ENCODE measurements around the gene NR5A2. TPM values are rescaled to one million over a fixed set of nuclear protein-coding genes. Genes with fewer than 3 reads are reported as not detected.

The NR5A2 gene
- total RNA-seq, 1 experiment from 2014 or later: 2.1 TPM

DNA sequence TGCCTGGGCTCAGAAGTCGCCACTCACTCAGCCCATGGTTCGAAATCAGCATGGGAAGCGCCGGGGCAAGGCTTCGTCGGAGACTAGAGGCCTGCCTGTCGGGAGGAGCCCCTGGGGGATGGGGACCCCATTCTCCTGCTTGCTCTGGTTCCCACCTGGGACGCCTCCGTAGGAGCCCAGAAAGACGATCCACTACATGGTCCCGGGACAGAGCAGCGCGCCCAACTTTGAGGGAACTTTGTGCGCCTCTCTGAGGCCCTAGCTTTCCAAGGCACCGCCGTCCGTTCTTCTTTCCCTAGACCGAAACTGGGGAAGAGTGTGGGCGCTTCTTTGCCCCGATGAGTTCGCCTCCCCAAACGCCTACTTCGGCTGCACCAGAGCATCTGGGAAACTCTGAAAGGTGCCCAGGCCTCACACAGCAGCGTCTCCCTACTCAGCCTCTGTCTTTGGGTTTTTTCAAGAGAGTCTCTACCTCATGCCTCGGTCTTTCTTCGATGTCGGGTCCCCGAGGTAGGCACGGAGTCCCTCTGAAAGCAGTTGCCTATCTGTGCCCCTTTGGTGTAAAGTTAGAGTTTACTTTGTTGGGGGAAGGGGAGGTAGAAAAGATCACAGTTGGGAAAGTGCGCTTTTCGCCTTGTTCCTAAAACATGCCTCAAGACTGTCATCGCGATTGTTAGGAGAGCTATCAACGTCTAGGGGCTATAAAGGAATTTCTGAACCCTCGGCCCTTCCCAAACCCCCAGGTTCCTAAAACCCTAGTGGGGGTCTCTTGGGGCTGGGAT is 14.0 kb downstream of the NR5A2 start:
- H3K4me2 ChIP-seq: no peak overlapping the region
- intact Hi-C loops (cut with micrococcal nuclease; ENCODE audit: unreplicated experiment): no loop called here
- H3K9me3 ChIP-seq (ENCODE audit: insufficient read depth, low read depth): no peaks in the 10 kb centered on the region
- no peaks in the 10 kb centered on the region for H3K27me3 ChIP-seq (ENCODE audit: insufficient read depth, low read depth)
- H3K79me2 ChIP-seq (ENCODE audit: low read depth): peaks cover 3% of the 10 kb centered on the region; the same call in 1 of the 2 replicates
- H3K4me3 ChIP-seq: no peak overlapping the region
- ChIA-PET POLR2A (ENCODE audit: unreplicated experiment) (no interaction called here), CTCF (no interaction called here)
- no peaks in the 10 kb centered on the region for H3F3A ChIP-seq (ENCODE audit: insufficient read depth, low read depth)
- no peaks in the 10 kb centered on the region for H3K9me2 ChIP-seq (ENCODE audit: insufficient read depth)
- no peak overlapping the region for H2AFZ ChIP-seq
- DNase-seq: no peak
- TF ChIP-seq EZH2 (IDR thresholded peaks at IDR 0.05; ENCODE audit: low read depth): no peak
- TF ChIP-seq, protein P1, sequence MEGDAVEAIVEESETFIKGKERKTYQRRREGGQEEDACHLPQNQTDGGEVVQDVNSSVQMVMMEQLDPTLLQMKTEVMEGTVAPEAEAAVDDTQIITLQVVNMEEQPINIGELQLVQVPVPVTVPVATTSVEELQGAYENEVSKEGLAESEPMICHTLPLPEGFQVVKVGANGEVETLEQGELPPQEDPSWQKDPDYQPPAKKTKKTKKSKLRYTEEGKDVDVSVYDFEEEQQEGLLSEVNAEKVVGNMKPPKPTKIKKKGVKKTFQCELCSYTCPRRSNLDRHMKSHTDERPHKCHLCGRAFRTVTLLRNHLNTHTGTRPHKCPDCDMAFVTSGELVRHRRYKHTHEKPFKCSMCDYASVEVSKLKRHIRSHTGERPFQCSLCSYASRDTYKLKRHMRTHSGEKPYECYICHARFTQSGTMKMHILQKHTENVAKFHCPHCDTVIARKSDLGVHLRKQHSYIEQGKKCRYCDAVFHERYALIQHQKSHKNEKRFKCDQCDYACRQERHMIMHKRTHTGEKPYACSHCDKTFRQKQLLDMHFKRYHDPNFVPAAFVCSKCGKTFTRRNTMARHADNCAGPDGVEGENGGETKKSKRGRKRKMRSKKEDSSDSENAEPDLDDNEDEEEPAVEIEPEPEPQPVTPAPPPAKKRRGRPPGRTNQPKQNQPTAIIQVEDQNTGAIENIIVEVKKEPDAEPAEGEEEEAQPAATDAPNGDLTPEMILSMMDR (conservative IDR thresholded peaks at IDR 0.05): no peak
- no TSS peak for BruUV-seq (replicated peaks)
- no peak overlapping the region for H3K27ac ChIP-seq
- no peaks in the 10 kb centered on the region for H4K20me1 ChIP-seq (ENCODE audit: insufficient read depth)
- H3K36me3 ChIP-seq (ENCODE audit: low read depth): no peaks in the 10 kb centered on the region
- peaks cover 8% of the 10 kb centered on the region for H3K4me1 ChIP-seq (replicated peaks; ENCODE audit: insufficient read depth)

DNA sequence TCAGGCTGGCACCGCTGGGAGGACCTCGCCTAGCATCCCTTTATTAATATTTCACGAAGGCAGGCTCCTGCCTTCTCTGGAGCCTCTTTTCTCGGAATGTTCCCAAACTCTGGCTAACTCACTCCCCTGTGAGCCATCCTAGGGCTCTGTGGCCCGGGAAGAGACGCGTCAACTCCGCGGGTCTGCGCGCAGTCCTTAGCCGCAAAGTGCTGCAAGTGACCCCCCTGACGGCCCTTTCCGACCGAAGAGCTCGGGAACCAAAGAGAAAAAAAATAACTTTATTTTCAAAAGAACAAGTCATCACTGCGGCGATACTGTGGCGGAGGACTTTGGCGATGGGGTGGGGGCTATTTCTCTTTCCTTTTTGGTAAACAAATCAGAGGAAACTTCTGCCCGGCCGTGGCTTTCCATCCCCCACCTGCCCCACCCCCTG is 14.6 kb downstream of the NR5A2 start:
- POLR2A ChIA-PET (ENCODE audit: unreplicated experiment): no interaction called here
- Histone ChIP-seq H3K9me2 (ENCODE audit: insufficient read depth) (no peaks in the 10 kb centered on the region), H3K27me3 (ENCODE audit: insufficient read depth, low read depth) (no peaks in the 10 kb centered on the region), H3K4me3 (no peak overlapping the region), H4K20me1 (ENCODE audit: insufficient read depth) (no peaks in the 10 kb centered on the region), H3K9me3 (ENCODE audit: insufficient read depth, low read depth) (no peaks in the 10 kb centered on the region), H3K79me2 (ENCODE audit: low read depth) (peaks cover 3% of the 10 kb centered on the region; the same call in 1 of the 2 replicates), H3K4me1 (replicated peaks; ENCODE audit: insufficient read depth) (peaks cover 8% of the 10 kb centered on the region), H3K27ac (no peak overlapping the region), H3F3A (ENCODE audit: insufficient read depth, low read depth) (no peaks in the 10 kb centered on the region), H3K4me2 (no peak overlapping the region), H3K36me3 (ENCODE audit: low read depth) (no peaks in the 10 kb centered on the region), H2AFZ (no peak overlapping the region)
- DNase-seq: no peak
- intact Hi-C loops (cut with micrococcal nuclease; ENCODE audit: unreplicated experiment): no loop called here
- no peak for TF ChIP-seq EZH2 (IDR thresholded peaks at IDR 0.05; ENCODE audit: low read depth)
- TF ChIP-seq, protein P1 (conservative IDR thresholded peaks at IDR 0.05): no peak
- CTCF ChIA-PET: no interaction called here
- BruUV-seq (replicated peaks): no TSS peak

DNA sequence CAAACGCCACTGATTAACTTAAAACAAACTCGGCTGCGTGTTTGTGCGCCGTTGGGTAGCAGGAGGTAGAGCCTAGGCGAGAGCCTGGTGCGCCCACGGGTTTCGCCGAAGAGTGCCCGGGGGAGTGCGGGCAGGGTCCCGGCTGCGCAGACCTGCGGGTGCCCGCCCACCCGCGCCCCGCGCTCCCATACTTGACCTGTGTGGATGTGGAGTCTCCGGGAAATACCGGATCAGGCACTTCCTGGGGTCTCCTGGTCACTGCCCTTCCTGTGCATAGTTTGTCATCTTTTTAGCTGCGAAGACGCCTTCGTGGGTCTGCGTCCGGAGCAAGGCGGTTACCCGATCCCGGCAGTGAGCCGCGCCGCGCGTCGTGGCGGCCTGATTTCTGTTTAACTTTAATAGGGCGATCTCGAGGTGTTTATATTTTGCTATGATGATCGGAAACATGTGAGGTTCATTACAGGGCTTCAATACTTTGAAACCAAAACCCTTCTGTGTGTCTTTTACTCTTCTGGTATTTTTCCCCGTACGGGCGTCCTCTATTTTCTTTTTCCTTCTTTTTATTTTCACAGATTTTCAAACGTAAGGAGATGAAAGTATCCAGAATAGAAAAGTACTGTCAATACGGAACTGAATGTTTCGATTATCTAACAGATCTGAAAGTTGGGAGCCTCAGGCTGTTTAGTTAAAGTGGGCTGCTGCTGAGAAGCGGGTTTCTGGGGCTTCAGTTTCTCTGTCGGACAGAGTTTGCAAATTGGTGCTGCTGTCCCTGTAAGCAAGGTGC is 15.2 kb downstream of the NR5A2 start:
- intact Hi-C loops (cut with micrococcal nuclease; ENCODE audit: unreplicated experiment): no loop called here
- Histone ChIP-seq H3F3A (ENCODE audit: insufficient read depth, low read depth) (no peaks in the 10 kb centered on the region), H3K4me1 (replicated peaks; ENCODE audit: insufficient read depth) (peaks cover 8% of the 10 kb centered on the region), H4K20me1 (ENCODE audit: insufficient read depth) (no peaks in the 10 kb centered on the region), H3K9me2 (ENCODE audit: insufficient read depth) (no peaks in the 10 kb centered on the region), H3K4me3 (no peak overlapping the region), H3K27ac (no peak overlapping the region), H3K27me3 (ENCODE audit: insufficient read depth, low read depth) (no peaks in the 10 kb centered on the region), H2AFZ (no peak overlapping the region), H3K79me2 (ENCODE audit: low read depth) (peaks cover 3% of the 10 kb centered on the region; the same call in 1 of the 2 replicates), H3K4me2 (no peak overlapping the region), H3K36me3 (ENCODE audit: low read depth) (no peaks in the 10 kb centered on the region), H3K9me3 (ENCODE audit: insufficient read depth, low read depth) (no peaks in the 10 kb centered on the region)
- TF ChIP-seq EZH2 (IDR thresholded peaks at IDR 0.05; ENCODE audit: low read depth): no peak
- TF ChIP-seq, protein P1 (conservative IDR thresholded peaks at IDR 0.05): no peak
- ChIA-PET POLR2A (ENCODE audit: unreplicated experiment) (no interaction called here), CTCF (no interaction called here)
- no peak for DNase-seq
- BruUV-seq (replicated peaks): no TSS peak

Data from PC-9 (cell line).